M059J (cell line): ENCODE results near the gene ACTR8. TPM values are rescaled to one million over a fixed set of nuclear protein-coding genes. Genes with fewer than 3 reads are reported as not detected.
A peak's percentile ranks its signal among the peaks of the same experiment; 100 is the strongest.

Source experiments
- DNase-seq: peaks from one replicate; pipeline ENCODE4 v3.0.0-alpha.2; 2012; ENCODE audit warnings: low read depth
- total RNA-seq: library from RNA; depleted of rRNA; stranded (reverse); fragments of >200 nt; shearing (Covaris generic); gene quantifications from 2 replicates; pipeline ENCODE4 v1.2.3, GENCODE V29; 2014

ACTR8 gene
- total RNA-seq, 1 experiment from 2014 or later, result 14.3 TPM

DNA sequence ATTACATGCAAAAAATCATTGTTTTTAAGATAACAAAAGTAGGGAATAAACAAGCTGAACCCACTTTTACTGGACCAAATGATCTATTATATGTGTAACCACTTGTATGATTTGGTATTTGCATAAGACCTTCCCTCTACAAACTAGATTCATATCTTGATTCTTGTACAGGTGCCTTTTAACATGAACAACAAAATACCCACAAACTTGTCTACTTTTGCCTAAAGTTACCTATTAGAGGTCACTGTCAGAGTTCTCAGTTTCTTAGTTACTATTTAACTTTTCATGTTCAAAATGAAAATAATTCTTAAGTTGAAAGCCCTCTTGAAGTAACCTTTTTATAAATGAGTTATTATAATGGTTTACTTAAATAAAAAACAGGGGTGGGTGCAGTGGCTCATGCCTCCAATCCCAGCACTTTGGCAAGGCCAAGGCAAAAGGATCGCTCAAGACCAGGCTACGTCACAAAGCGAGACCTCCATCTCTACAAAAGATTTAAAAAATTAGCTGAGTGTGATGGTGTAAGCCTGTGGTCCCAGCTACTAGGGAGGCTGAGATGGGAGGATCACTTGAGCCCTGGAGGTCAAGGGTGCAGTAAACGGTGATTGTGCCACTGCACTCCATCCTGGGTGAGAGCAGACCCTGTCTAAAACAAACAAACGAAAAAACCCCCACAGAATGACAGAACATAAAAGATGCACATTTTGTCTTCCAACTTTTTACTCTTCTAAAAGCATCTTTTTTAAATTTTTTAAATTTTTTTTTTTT is 16.0 kb downstream of the ACTR8 start:
- no peak for DNase-seq

DNA sequence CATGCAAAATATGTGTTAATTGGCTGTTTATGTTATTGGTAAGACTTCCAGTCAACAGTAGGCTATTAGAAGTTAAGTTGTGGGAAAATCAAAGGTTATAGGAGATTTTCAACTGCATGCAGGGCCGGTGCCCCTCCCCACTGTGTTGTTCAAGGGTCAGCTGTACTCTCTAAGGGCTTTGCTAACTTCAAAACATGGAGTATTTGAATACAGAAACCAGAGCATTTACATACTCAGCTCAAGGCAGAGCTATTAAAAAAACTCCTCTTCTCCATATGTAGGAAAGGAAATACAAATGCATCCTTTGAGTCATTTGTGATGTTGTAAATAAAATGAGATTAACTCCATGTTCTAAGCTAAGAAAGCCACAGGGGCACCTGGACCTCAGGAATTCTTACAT is 18.8 kb downstream of the ACTR8 start:
- no peak for DNase-seq

DNA sequence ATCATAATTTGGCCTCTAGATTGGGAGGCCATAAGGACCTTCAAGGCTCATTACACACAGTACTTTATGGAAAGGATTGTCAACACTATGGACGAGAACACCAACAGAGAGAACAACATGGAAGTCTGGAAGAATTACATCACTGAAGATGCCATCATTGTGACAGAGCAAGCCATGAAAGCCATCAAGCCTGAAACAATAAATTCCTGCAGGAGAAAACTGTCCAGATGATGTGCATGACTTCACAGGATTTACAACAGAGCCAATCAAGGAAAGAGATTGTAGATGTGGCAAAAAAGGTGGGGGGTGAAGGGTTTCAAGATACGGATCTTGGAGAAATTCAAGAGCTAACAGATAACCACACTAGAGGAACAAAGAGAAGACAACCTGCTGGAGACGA is 19.7 kb downstream of the ACTR8 start:
- DNase-seq, result no peak

DNA sequence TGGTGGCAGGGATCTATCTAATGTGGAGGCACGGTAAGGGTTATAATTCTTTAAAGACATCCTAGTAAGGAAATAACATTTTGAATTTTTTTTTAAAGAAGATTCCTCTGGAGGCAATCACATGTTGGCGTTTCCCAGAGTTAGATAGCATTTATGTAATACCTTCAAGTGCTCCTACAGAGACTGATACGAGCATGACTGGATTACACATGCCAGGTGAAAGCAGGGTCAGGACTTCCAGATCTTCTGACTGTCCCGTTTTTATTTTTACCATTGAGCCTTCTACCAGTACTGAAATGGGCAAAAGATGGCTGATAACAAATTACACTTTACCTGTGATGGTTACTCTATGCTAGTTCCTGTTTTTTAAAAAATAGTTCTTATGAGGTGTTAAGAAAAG is 21.8 kb downstream of the ACTR8 start:
- no peak for DNase-seq

DNA sequence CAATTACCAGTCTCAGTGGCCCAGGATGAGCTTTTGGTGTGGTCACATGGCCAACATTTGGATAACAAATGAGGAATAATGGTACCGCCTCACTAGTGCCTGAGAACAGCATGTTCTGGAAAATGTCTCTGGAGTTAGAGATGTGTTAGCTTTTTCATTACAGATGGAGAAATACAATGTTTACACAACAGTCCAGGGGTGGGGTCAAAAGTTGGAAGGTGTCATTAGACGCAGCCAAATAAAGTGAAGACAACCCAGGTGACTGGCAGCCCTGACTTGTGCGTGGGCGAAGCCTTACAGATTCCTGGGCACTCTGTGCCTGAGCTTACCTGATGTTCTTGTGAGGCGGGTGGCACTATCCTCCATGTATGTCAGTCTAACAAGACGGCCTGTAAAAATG is 22.8 kb downstream of the ACTR8 start:
- DNase-seq, result no peak

DNA sequence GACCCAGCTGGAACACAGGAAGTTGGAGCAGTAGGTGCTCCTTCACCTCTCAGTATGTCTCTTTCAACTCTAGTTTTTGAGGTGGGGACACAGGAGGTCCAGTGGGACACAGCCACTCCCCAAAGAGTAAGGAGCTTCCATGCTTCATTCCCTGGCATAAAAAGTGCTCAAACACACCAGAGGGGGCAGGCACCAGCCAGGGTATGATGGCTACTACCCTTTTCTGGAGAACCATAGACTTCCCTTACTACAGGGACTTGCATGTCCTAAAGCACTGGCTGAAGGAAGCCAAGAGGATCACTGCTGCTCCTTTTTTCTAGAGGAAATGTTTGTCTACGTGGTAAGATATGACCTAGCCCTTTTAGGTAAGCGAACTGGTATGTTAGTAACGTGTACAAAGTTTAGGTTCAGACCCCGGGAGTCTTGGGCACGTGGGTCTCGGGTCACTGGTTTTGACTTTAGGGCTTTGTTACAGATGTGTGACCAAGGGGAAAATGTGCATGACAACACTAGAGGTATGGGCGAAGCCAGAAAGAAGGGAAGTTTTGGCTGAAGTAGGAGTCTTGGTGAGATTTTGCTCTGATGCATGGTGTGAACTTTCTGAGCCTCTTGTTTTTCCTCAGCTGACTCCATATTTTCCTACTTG is 23.7 kb downstream of the ACTR8 start:
- no peak for DNase-seq

DNA sequence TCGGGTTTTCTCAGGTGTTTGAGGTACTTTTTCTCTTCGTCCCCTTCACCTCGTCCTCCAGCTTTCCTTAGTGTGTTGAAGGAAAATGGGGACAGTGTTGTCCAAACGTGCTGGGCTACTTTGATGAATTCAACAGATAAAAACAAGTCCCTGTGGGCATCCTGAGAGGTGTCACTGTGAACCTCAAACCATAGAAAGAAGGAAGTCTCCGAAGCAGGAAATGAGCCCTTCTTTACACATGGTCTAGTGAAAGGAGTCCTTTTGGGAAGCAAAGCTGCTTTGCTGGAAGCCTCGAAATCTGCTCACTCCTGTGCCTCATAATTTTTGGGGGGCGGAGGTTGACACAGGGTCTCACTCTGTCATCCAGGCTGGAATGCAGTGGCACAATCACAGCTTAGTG is 25.0 kb downstream of the ACTR8 start:
- DNase-seq, result no peak

DNA sequence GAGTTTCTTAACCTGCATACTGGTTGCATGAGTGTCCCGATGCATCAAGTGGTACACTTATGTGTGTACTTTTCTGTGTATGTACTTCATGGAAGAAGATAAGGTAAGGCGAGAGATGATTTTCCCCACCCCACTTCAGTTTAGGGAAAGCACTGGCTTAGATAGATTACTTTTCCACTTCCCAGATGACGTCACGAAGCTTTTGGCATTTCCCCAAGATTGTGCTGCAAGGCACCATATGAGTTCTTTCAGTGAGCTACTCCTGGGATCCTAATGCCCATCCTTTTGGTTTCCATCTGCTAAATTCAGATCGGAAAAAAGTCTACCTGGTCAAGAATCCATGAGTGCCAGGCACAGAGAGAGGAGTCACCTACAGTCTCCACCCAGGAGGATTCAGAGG is 31.1 kb downstream of the ACTR8 start:
- DNase-seq, result peak; percentile 13

DNA sequence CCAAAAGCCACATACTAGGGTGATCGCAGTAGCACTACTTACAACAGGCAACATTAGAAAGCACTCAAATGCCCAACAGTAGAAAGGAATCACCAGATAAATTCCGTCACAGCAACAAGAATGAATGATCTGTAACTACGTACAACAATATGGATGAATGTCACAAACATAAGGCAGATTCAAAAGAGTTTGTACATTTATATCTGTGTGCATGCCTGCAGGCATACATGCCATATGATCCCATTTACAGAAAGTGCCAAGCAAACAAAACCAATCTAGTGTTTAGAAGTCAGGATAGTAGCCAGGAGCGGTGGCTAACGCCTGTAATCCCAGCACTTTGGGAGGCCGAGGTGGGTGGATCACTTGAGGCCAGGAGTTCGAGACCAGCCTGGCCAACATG is 32.0 kb downstream of the ACTR8 start:
- no peak for DNase-seq

DNA sequence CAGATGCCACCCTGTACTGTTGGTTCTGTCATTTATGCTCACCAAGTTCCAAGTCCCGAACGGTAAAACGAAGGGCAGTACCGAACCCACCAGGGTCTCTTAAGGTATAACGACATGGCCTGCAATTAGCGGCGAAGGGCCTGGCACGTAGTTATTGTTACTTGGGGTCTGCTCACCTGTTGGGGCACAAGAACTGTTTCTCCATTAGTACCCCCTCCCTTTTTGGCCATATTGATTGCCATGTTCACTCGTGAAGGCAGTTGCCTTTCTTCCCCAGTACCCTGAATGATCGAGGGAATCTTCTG is 35.1 kb downstream of the ACTR8 start:
- DNase-seq, result no peak

DNA sequence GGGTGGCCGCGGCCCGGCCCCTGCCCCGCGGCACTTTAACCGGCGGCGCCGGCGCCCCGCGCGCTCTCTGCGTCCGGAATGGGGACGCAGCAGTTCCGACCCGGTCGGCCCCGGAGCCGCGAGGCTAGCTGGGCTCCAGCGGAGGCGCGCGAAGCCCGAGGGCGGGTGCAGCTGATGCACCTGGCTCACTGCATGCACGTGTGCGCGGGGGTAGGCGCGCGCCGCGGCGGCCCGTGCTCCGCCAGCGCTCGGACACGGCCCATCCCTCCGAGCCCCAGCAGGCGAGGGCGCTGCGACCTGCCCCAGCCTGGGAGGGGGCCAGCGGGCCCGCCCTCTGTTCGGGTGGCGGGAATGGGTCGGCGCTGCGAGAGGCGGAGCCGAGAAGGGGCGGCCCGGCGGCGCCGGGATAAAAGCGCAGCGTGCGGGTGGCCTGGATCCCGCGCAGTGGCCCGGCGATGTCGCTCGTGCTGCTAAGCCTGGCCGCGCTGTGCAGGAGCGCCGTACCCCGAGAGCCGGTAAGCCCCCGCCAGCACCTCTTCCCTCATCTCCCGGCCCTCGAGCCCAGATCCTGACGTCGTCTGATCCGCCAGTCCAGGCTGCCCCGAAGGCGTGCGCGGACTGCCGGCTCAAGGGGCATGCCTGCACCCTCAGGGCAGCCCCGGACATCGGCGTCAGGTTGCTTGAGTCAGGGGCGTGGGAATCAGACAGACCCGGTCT is 35.7 kb downstream of the ACTR8 start, which contains the start of the genes CHDH and IL17RB:
Gene CHDH, minus strand, starts transcription at position 286 of the 717 bp plus-strand sequence. CDS start 22,411 bp downstream, outside the sequence.
Gene IL17RB, plus strand, starts transcription at position 435 of the 717 bp plus-strand sequence. Its CDS starts 21 bp downstream, at position 456.
- peak; percentile 6 for DNase-seq

DNA sequence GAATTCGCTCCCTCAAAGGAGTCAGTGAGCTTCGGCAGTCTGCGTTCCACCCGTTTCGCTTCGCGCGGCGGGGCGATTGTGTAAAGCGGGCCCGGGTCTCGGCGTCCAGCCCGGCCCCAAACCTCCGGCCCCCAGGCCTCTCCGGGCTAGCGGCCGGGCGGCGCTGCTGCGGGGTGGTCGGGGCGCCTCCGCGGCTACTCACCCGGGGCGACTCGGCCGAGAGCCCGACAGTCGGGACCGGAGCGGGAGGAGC is 36.1 kb downstream of the ACTR8 start:
- DNase-seq, result no peak

DNA sequence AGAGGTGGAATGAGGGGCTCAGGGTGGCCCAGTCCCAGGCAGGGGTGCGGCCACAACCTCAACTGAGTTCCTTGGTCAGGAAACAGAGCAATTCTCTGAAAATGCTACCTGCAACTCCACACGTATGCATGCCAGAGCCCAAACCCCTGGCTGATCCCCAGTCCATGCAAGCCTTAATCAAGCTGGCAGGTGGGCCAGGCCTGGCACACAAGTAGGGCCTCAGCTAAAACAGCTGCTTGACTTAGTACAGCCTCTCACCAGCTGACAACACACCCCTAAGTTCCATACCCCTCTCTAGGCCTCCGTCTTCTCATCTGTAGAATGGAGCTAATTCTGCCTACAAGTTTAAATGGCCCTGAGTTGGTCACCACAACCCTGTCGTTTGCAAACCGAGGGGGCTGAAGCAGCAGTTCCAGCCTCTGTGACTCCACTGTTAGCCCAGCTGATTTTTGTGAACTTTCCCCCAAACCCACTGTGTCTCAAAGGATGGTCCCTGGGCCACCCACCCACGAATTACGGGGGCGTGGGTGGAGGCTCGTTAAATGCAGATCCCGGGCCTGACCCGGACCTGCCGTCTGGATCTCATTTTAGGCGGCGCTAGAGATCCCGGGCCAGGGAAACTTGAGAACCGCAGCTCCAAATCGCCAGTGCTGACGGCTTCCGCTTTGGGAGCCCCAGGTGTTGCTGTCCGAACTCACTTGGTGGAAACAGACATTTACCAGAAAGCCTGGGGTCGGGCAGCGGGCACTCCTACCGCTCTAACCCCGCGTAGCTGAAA is 36.7 kb downstream of the ACTR8 start:
- peak; percentile 34 for DNase-seq

DNA sequence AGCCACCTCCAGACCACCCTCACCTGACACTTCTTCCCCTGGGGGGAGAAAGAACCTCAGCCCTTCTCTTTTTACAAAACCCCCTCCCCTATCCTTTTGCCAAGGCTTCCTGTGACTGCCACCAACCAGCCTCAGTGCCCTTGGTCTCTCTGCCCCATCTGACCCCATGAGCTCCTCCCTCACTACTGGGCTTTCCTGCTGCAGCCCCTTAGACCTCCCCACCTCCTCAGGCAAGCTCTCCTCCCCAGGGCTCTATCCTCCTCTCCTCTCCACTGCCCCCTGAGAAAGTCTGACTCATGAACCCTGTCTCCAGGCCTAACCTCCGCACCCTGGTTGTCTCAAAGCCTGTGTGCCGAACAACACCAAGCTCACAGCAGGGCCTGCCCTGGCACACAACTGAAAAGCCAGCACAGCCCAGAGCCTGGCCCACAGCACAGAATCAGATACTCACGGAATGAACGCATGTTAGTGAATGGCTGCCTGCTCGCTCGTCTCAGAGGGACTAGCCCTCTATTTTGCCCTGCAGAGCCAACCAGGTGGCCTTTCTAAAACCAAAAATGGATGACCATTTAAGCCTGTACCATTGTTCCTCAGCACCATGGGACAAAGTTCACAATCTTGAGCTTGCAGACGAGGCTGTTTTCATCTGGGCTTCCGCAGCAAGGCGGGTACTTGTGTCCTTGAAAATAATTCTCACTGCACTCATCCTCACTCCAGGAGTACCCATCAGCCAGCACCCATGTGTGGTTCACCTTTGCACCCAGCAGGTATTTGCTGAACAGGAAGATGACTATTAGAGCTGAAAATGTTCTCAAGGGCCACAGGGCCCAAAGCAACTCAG is 37.5 kb downstream of the ACTR8 start:
- no peak for DNase-seq

DNA sequence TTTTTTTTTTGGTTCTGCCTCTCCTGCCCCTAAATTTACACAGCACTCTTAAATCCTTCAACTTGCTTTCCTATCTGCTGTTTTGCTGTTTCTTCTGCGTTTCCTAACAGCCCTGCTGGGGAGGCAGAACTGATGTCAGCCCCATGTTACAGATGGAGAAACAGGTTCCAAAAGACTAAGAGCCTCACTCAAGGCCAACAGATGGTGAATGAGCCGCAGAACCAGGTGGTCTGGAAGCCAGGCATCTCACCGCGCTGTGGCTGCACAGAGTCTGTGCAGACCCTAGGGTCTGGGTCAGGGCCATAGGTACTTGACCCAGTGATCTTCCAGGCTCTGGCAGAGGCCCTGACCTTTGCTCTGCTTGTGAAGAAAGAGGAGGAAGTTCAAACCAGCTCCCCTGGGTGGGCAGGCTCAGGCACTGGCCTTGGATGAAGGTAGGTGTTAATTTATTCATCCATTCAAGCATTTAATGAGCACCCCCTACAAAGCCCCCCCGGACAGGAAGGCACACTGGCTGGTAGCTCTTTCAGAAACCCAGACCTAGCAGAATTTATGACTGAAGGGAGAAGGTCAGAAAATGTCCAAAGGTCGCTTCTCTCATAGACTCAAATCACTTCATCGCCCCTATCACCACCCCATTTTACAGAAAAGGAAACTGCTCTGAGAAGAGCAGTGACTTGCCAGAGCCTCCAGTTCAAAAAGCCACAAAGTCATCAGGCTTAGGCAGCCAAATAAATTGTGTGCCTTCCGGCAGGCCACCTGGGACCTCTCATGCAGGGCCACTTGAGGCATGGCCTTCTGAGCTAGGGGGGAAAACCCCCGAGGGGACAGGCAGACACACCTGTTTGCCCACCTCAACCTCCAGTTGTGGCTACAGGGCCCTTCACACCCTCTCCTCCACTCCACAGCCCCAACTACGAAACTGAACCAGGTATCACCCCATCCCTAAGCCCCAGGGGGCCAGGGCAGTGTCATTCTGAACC is 38.5 kb downstream of the ACTR8 start:
- no peak for DNase-seq

DNA sequence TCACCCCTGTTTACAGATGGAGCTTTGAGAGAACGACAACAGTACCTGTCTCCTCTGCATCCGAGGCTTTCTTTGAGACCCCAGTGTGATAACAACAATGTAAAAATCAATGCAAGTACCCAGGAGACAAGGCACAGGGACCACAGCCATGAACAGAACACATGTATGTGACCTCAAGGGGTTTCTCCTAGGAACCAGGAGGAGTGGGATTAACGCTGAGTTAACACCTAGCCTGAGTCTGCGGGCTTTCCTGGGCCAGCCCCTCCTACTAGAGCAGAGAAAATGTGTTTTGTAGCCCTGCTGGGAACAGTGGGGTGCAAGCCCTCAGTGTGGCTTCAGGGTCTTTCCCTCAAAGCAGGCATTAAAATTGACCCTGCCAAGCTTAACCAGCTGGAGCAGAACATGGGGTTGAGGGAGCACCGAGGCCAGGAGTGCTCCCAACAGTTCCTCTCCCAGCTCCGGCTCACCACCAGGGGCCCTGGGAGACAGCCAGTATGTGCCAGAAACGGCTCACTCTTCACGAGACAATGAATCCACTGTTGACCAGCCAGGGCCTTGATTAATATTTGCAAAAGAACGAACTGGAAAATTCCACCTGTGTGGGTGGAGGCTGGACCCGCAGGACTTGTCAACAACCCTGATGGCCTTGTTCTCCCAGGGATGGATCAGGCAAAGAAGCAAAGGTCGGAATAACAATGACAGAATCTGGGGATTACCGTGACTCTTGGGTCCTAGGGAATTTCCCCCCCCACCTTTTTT is 39.3 kb downstream of the ACTR8 start:
- DNase-seq, result peak; percentile 12

DNA sequence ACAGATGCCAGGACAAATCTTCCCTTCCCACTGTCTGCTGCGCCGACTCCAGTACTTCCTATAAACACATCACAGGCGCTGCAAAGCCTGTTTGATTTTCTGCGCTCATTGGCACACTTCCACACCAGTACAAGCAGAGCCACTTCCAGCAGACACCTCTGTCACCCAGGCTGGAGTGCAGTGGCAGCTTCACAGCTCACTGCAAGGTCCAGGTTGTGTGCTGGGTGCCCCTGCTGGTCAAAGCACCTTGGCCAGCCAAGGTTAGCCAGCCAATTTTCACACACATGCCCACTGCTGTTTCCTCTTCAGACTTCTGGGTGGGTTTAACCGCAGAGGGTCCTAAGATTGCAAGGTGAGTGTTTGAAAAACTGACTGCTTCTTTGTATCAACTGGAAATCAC is 40.7 kb downstream of the ACTR8 start:
- DNase-seq, result no peak

DNA sequence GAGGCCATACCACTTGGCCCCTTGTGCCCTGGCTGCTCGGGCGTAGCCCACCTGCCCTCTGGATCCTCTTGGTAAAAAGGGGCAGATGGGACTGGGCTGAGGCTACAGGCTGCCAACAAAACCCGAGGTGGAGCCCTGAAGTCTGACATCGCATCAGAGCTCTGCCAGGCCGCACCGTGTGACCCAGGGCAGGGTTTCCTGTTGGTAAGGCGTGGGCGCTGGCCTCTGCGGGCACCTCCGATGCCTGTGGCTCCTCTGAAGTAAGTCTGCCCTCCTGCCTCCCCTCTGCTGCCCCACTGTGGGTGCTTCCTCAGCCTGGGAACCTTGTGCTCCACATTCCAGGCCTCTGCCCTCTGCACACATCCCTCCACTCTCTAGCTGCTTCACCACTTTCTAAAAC is 44.6 kb downstream of the ACTR8 start:
- no peak for DNase-seq

DNA sequence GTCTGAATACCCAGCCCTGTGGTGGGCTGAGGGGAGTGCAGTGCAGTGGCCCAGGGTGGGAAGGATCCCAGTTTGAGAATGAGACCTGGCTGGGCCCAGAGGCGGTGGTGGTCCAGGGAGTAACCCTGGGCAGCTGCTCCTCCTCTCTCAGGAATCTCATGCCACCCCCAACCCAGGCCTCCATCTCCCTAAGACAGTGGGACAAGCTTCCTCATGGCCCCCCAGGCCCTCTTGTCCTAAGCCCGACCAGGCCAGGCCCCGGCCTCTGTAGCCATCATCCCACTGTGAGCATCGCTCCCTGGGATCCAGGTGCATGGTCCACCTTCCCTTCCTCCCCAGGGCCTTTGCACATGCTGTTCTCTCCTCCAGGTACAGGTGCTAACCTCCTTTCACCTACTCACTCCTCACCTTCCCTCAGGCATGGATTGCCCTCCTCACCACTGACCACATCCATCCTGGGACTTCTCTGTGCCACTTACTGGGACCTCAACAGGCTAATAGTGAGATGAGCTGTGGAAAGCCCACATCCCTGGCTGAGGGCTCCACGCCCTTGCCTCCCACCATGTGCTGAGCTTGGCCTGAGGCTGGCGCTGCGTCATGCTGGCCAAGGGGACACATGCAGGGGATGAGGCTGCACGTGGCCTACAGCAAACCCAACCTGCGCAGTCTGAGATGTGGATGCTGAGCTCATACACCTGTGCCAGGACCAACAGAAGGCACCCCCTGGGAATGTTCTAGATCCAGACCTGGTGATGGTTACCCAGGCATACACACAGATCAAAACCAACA is 45.7 kb downstream of the ACTR8 start:
- no peak for DNase-seq
